ENCODE measurements around the gene FAM83E.

- TF ChIP-seq POLR2AphosphoS5 (IDR thresholded peaks at IDR 0.05; ENCODE audit: insufficient read depth in 1 of 2, low read depth in 1 of 2) (no peak), CTCF (IDR thresholded peaks at IDR 0.05) (no peak), POLR2A (IDR thresholded peaks at IDR 0.05) (no peak)
These were observed 43.3 kb downstream of the FAM83E start for GRCh38 chr19:48571378-48572162.
